ENCODE data around the gene CACNA1I. TPM values are rescaled to one million over a fixed set of nuclear protein-coding genes. Genes with fewer than 3 reads are reported as not detected.

CACNA1I gene
- total and polyA plus RNA-seq, 2 donors (not counting 3 experiments of a cell fraction or from before 2014, with no cell fraction given): not detected

DNA sequence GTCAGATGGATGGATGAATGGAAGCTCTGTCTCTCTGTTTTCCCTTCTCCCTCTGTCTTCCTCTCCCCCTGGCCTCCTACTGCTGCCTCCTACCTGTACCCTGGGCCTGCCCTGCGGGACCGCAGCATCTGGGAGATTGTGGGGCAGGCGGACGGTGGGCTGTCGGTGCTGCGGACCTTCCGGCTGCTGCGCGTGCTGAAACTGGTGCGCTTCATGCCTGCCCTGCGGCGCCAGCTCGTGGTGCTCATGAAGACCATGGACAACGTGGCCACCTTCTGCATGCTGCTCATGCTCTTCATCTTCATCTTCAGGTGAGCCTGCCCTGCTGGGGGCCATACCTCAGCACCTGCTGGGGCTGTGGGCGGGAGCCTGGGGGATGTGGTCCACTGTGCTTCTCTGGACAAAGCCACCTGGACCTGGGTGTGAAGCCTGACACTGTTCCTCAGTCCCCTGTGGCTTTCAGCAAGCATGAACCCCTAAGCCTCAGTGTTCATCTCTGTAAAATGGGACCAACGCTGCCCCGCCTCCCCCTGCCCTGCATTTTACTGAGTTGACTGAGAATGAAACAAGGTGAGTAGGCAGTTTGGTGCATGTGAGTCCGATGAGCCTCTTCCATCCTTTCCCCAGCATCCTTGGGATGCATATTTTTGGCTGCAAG is 88.4 kb downstream of the CACNA1I start:
- Histone ChIP-seq H3K27me3 (ENCODE audit: control insufficient read depth in 2 of 2, insufficient read depth in 2 of 2, low read length in 2 of 2) (peaks cover 22 to 23% of the 10 kb centered on the region in 2 experiments), H3K4me2 (ENCODE audit: insufficient read depth, low read length) (no peak overlapping the region), H3K36me3 (ENCODE audit: control insufficient read depth in 2 of 2, extremely low read depth in 1 of 2, insufficient read depth in 2 of 2, low read length in 2 of 2) (no peaks in the 10 kb centered on the region), H2AFZ (ENCODE audit: low read depth, low read length) (no peak overlapping the region), H4K20me1 (replicated peaks; ENCODE audit: control insufficient read depth, extremely low read depth, insufficient read depth, low read length) (no peaks in the 10 kb centered on the region), H3K4me1 (ENCODE audit: control insufficient read depth, extremely low read depth, insufficient read depth, low read length) (no peaks in the 10 kb centered on the region), H3K9me1 (replicated peaks; ENCODE audit: control insufficient read depth, extremely low read depth, insufficient read depth, low read length) (no peaks in the 10 kb centered on the region), H3K4me3 (replicated peaks in 1 of 3; ENCODE audit: insufficient read depth in 1 of 3, low read depth in 1 of 3, low read length in 3 of 3) (no peak overlapping the region), H3K9ac (replicated peaks; ENCODE audit: extremely low read depth, insufficient read depth, low read length) (no peak overlapping the region), H3K27ac (ENCODE audit: insufficient read depth, low read depth, low read length) (no peak overlapping the region), H3K79me2 (ENCODE audit: control insufficient read depth, insufficient read depth, low read length) (no peaks in the 10 kb centered on the region), H3K9me3 (replicated peaks; ENCODE audit: control insufficient read depth, insufficient read depth, low read length) (no peaks in the 10 kb centered on the region)
- dilution Hi-C loops (cut with MboI; ENCODE audit: extremely low pct_ligation_motif_present, low sequenced_read_pairs): no loop called here
- BruUV-seq (replicated peaks): no TSS peak
- ChIA-PET CTCF (no interaction called here), POLR2A (no interaction called here)
- FAIRE-seq: no peak
- no peak for TF ChIP-seq MYC (IDR thresholded peaks at IDR 0.05; ENCODE audit: low read depth, low read length)
- no peak for TF ChIP-seq POLR2A (IDR thresholded peaks at IDR 0.05; ENCODE audit: low read depth, low read length)
- no peak for TF ChIP-seq POLR2AphosphoS5 (IDR thresholded peaks at IDR 0.05; ENCODE audit: insufficient read depth, low read depth, low read length)
- TF ChIP-seq GATA2 (IDR thresholded peaks at IDR 0.05; ENCODE audit: insufficient read depth, insufficient read length, low read depth, low read length): no peak
- no peak for TF ChIP-seq EZH2 (IDR thresholded peaks at IDR 0.05; ENCODE audit: borderline replicate concordance, low read depth, low read length, severe bottlenecking)
- TF ChIP-seq, protein P1, sequence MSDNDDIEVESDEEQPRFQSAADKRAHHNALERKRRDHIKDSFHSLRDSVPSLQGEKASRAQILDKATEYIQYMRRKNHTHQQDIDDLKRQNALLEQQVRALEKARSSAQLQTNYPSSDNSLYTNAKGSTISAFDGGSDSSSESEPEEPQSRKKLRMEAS (IDR thresholded peaks at IDR 0.05; ENCODE audit: insufficient read depth, insufficient read length): no peak
- TF ChIP-seq, protein P2, sequence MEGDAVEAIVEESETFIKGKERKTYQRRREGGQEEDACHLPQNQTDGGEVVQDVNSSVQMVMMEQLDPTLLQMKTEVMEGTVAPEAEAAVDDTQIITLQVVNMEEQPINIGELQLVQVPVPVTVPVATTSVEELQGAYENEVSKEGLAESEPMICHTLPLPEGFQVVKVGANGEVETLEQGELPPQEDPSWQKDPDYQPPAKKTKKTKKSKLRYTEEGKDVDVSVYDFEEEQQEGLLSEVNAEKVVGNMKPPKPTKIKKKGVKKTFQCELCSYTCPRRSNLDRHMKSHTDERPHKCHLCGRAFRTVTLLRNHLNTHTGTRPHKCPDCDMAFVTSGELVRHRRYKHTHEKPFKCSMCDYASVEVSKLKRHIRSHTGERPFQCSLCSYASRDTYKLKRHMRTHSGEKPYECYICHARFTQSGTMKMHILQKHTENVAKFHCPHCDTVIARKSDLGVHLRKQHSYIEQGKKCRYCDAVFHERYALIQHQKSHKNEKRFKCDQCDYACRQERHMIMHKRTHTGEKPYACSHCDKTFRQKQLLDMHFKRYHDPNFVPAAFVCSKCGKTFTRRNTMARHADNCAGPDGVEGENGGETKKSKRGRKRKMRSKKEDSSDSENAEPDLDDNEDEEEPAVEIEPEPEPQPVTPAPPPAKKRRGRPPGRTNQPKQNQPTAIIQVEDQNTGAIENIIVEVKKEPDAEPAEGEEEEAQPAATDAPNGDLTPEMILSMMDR (IDR thresholded peaks at IDR 0.05; ENCODE audit: extremely low read depth in 1 of 2, insufficient read depth in 1 of 2, low read depth in 1 of 2, low read length in 2 of 2): no peak
- TF ChIP-seq FOS (IDR thresholded peaks at IDR 0.05; ENCODE audit: borderline replicate concordance, insufficient read depth, low read length): no peak
- no peak for TF ChIP-seq JUN (IDR thresholded peaks at IDR 0.05; ENCODE audit: borderline replicate concordance, insufficient read depth, insufficient read length, low read depth)
- DNase-seq (ENCODE audit: low read depth, low spot score): no peak
- intact Hi-C loops (cut with micrococcal nuclease): no loop called here
